Measurements from ENCODE around the gene MYCL.

GRCh38 chr1:39919545-39919944 lies 17.8 kb upstream of the MYCL start:
- TF ChIP-seq CTCF (IDR thresholded peaks at IDR 0.05; ENCODE audit: insufficient read depth, low read depth, low read length) (peak; percentile 47), EZH2 (IDR thresholded peaks at IDR 0.05; ENCODE audit: insufficient read depth, low read length) (no peak)
